Astrocyte (in vitro differentiated cells and primary cell): ENCODE measurements around the gene KIAA1671.

Source experiments
- CTCF ChIP-seq: IDR thresholded peaks from 2 replicates; pipeline ENCODE4 v1.5.1; 2011; ENCODE audit warnings: low read depth, mild to moderate bottlenecking, inconsistent platforms, low read length, moderate library complexity; ENCODE audit not compliant: insufficient read depth
- EZH2 ChIP-seq: IDR thresholded peaks from 2 replicates; pipeline ENCODE4 v1.6.1; 2012; ENCODE audit warnings: mild to moderate bottlenecking, low read length, inconsistent platforms; ENCODE audit not compliant: insufficient read depth

- TF ChIP-seq CTCF (no peak), EZH2 (no peak)
These were observed 44.5 kb downstream of the KIAA1671 start for GRCh38 chr22:24997023-24997422.
